NCI-H1436 treated with DMSO at 0.1 percent for 48 hours (cell line): ENCODE results near the gene POU4F2.
"Not testable (repeated sequence)": the region's sequence is repeated elsewhere in the genome, so short reads cannot be mapped to it uniquely, and the experiment has no call there.

Source experiments
- DNase-seq: peaks from one replicate; lab custom pipeline; 2025; lab: John Stamatoyannopoulos, UW

POU4F2 gene

GRCh38 chr4:146654687-146655520 is 16.2 kb downstream of the POU4F2 start:
- DNase-seq: no peak

DNA sequence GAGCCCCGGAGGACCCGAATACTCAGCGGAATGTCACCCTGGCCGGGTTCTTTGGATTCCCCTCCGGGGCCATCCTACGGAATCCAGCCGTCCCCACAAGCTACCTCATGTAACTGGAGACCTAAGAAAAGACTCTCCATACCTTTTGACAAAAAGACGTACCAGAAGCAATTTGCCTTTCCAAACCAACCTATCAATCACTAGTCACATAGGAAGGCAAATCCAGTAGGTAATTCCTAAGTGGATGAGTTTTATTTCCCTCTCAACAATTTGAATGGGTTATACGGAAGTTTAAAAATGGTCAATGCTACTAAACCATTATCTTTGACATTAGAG is 16.8 kb downstream of the POU4F2 start:
- DNase-seq: no peak

- DNase-seq: no peak
These were observed 22.7 kb downstream of the POU4F2 start for GRCh38 chr4:146661367-146661766.

DNA sequence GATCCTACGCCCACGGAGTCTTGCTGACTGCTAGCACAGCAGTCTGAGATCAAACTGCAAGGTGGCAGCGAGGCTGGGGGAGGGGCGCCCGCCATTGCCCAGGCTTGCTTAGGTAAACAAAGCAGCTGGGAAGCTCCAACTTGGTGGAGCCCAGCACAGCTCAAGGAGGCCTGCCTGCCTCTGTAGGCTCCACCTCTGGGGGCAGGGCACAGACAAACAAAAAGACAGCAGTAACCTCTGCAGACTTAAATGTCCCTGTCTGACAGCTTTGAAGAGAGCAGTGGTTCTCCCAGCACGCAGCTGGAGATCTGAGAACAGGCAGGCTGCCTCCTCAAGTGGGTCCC is 25.2 kb downstream of the POU4F2 start:
- not testable (repeated sequence) for DNase-seq

DNA sequence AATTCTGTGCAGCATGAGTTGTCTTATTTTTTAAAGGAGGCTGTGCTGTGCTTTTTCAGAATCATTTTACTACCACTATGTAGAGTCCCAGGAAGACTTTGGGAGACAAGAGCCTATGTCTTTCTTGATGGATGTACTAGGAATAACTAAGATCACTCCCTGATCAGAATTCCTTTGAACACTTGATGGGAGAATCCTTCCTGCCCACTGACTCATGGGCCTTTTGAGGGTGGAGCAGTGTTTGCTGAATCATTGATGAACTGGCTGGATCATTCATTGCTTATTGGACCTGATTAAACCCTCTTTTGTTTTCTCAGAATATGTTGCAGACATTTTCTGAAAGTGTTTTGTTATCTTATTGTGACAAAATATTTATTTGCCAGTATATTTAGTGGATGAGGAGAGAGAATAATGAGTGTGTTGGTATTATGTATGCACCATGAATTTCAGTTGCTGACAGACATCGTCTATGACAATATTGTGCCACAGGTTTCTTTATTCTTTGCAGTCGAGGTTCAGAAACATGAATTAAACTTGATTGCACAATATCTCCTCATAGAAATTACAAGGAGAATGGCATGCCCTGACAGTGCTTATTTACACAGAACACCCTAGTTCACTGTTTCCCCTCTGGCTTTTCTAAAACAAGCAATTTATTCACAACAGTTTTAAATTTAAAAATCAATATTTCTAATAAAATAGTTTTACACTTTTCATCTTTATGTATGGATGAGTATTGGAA is 36.3 kb downstream of the POU4F2 start:
- no peak for DNase-seq
